GM19467 (cell line): ENCODE results near the gene POLE.

Source experiments
- ATAC-seq: cut with Tn5 transposase; IDR thresholded peaks from one replicate; pipeline ENCODE4 v1.9.1; 2021; ENCODE audit warnings: mild to moderate bottlenecking, moderate library complexity; ENCODE audit not compliant: unreplicated experiment

POLE gene

GRCh38 chr12:132618683-132619043, 68.5 kb downstream of the POLE start, which contains the start of gene P2RX2:
Gene P2RX2, plus strand, starts transcription at chr12:132618776. Its CDS starts 41 bp downstream, at chr12:132618817.
- no peak for ATAC-seq

- no peak for ATAC-seq
Observed at GRCh38 chr12:132617822-132618682, 69.1 kb downstream of the POLE start.

DNA sequence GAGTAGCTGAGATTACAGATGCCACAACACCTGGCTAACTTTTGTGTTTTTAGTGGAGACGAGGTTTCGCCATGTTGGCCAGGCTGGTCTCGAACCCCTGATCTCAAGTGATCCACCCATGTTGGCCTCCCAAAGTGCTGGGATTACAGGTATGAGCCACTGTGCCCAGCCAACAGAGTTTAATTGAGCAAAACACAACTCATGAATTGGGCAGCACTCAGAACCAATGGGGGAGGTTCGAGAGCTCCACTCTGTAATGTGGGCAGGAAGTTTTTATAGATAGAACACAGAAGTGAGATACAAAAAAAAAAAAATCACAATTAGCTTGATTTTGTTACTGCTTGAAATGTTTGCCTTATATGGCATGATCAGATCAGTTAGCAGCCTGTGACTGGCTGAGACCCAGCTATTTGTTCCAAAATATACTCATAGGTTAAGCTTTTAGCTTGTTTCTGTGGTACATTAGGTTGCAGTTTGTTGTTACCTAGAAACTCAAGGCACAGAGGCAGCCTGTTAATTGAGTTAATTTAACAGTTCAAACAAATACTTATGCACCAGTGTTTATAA, 69.9 kb downstream of the POLE start:
- no peak for ATAC-seq

- ATAC-seq = no peak
Observed at GRCh38 chr12:132615579-132616038, 71.5 kb downstream of the POLE start.

DNA sequence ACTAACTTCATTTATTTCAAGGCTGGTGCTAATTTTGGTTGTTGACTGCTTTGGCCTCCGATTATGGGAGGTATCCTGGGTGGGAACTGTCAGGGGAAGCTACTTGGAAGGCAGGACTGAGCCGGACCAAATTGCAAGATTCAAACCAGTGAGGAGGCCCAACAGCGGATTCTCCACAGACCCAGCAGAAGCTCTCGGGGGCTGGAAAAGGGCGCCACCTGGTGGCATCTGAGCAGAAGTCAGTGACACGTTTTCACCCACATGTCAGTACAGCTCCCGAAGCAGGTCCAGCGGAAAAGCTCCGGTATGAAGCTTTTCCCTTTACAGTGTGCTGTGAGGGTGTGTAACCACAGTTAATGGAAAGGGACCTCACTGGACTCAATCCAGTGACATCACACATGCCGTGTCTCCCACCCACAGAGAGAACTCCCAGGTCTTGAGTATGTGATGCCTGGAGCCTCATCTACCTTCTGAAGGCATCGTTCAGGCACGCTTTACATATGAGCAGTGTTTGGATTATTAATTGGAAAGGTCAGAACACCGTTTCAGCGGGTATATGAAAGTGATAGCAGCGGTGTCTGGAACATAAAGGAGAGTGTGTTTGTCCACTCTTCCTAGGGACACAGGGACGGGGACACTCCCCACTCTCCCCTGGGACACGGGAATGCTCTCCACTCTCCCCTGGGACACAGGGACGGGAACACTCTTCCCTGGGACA, 72.1 kb downstream of the POLE start:
- no peak for ATAC-seq

DNA sequence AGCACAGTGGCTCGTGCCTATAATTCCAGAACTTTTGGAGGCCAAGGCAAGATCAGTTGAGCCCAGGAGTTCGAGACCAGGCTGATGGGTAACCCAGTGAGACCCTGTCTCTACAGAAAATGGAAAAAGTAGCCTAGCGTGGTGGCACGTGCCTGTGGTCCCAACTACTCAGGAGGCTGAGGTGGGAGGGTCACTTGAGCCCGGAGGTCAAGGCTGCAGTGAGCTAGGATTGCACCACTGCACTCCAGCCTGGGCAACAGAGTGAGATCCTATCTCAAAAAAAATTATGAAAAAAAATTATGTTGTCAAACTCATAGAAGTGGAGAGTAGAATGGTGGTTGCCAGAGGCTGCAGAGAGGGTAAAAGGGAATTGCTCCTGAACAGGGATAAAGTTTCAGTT, 73.1 kb downstream of the POLE start:
- no peak for ATAC-seq

DNA sequence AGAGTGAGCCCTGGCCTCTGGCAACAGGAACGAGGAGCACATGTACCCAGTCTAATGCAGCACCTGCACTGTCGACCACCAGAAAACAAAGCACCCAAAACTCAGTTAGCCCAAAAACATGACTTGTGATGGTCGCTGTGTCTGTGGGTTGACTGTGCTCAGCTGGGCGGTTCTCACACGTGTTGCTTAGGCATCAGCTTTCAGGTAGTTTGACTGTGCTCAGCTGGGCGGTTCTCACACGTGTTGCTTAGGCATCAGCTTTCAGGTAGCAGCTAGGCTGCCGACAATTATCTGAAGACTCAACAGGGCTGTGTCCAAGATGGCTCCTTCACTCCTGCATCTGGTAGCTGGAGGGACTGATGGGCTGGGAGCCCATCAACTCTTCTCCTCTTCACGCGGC, 75.5 kb downstream of the POLE start:
- no peak for ATAC-seq

- no peak for ATAC-seq
Observed at GRCh38 chr12:132610866-132611602, 76.1 kb downstream of the POLE start.

DNA sequence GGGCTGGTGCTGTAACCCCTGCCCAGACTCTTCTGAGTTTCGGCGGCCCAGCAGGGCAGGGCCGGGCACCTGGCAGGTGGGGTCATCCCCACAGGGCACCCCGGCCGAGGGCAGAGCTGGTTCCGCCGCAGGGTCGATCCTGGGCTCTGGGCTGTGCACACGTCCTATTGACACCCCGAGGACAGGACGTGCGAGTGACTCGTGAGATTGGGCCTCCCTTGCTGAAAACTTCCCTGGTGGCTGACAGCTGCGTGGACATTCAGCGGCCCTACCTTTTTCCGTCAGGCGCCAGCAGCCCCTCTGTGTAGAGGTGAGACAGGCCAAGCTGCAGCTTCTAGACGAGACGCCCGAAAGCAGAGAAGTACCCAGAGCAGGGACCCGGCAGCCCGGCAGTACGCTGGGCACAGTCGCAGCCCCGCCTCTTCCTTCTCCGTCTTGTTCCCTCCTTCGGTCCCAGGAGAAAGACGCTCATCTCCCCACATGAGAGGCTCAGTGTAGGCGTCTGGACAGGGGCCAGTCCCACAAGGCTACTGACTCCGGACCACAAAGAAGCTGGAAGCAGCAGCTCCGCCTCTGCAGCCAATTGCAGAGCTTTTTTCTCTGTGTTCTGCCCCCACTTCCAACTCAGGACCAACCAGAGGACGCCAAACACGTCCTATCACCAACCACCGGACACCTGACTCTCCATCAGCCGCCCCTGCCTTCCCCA, 76.9 kb downstream of the POLE start, which contains the start of gene LRCOL1:
LRCOL1 (minus strand) TSS at position 532 of the 709 bp plus-strand sequence. CDS start 4,331 bp downstream, outside the sequence.
- no peak for ATAC-seq

DNA sequence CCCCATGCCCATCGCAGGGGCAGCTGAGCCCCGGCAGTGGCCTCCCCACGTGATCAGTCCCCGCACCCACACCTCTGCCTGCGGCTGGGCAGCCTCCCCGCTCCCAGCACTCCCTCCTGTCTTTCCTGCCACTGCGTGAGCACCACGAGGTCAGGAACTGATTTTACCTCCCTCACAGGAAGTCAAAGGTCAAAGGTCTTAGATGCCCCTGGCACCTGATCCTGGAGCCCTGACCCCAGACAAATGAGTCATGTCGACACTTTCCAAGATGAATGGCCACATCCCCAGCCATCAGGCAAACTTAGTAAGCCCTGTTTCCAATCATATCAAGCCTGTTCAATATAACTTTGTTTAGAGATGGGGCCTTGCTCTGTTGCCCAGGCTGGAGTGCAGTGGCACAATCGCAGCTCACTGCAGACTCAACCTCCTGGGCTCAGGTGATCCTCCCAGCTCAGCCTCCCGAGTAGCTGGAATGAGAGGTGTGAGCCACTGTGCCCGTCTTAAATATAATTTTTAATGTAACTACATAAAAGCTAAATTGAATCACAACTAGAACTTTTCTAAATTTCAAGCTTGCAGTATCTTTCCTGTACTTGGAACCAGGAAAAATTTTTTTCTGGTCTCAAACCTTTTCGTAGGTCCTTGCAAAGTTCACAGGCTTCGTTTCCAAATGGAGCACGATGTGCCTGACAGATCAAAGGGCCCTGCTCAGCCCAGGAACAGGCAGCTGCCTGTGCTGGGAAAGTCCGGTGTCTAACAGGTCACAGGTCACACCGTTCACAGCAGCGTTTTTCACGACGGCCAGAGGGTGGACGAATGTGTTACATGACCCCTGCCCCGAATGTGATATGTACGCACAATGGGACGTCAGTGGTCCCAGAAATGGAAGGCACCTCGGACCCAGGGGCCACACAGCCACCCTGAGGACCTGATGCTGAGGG, 78.6 kb downstream of the POLE start:
- ATAC-seq = no peak

GRCh38 chr12:132606927-132607326, 80.2 kb downstream of the POLE start:
- ATAC-seq = no peak

GRCh38 chr12:132606466-132606865, 80.7 kb downstream of the POLE start:
- ATAC-seq = no peak

DNA sequence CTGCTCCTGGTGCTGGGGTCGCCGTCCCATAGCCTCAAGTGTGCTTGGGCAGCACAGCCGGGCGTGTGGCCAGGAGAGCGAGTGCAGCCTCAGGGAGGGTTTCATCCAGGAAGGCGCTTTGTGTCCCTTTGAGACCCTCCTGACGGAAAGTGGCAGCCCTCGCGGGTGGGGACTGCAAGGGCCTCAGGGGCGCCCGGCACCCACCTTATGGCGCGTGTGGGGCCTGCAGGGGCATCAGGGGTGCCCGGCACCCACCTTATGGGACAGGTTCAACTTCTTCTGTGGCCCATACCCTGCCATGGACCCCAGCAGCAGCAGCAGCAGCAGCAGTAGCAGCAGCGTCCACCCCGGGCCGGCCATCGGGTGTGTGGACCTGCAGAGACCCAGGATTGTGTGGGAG, 81.2 kb downstream of the POLE start:
- ATAC-seq = no peak

GRCh38 chr12:132604668-132605441, 82.3 kb downstream of the POLE start:
- ATAC-seq = no peak

- no peak for ATAC-seq
Observed at GRCh38 chr12:132604151-132604618, 83.0 kb downstream of the POLE start.

GRCh38 chr12:132603240-132604150, 83.6 kb downstream of the POLE start:
- ATAC-seq = no peak

- ATAC-seq = no peak
Observed at GRCh38 chr12:132602572-132603239, 84.4 kb downstream of the POLE start.
